HepG2 (cell line): ENCODE results near the gene TOPORS. TPM values are rescaled to one million over a fixed set of nuclear protein-coding genes. Genes with fewer than 3 reads are reported as not detected.
A peak's percentile ranks its signal among the peaks of the same experiment; 100 is the strongest.

Experiments used
- BRCA1 ChIP-seq: sonication (generic); formaldehyde crosslinking; IDR thresholded peaks from 2 replicates; pipeline ENCODE4 v1.4.0; 2020; ENCODE audit warnings: missing genetic modification reagents
- CBX5 ChIP-seq: sonication (generic); formaldehyde crosslinking; IDR thresholded peaks from 2 replicates; pipeline ENCODE4 v1.4.0; 2020; ENCODE audit warnings: missing genetic modification reagents, borderline replicate concordance
- CCDC6 ChIP-seq: sonication (generic); formaldehyde crosslinking; IDR thresholded peaks from 2 replicates; pipeline ENCODE4 v1.8.1; 2022; ENCODE audit warnings: mild to moderate bottlenecking, missing genetic modification reagents, moderate library complexity
- CTCF ChIP-seq: sonication (generic); formaldehyde crosslinking; IDR thresholded peaks from 2 replicates; pipeline ENCODE4 v1.5.0; 2020; ENCODE audit warnings: mild to moderate bottlenecking, missing genetic modification reagents, moderate library complexity
- GLMP ChIP-seq: sonication (generic); formaldehyde crosslinking; IDR thresholded peaks from 2 replicates; pipeline ENCODE4 v1.9.0; 2021; ENCODE audit warnings: missing genetic modification reagents, mild to moderate bottlenecking, borderline replicate concordance
- IRF9 ChIP-seq: sonication (generic); formaldehyde crosslinking; IDR thresholded peaks from 2 replicates; pipeline ENCODE4 v1.8.0; 2022; ENCODE audit warnings: missing genetic modification reagents, mild to moderate bottlenecking, borderline replicate concordance
- LRRFIP1 ChIP-seq: sonication (generic); formaldehyde crosslinking; conservative IDR thresholded peaks from 2 replicates; pipeline ENCODE4 v1.4.0; 2020; ENCODE audit warnings: missing genetic modification reagents
- MIER2 ChIP-seq: IDR thresholded peaks from 2 replicates; pipeline ENCODE4 v1.6.1; 2016; ENCODE audit warnings: missing biosample characterization, missing genetic modification reagents
- MLX ChIP-seq: IDR thresholded peaks from 2 replicates; pipeline ENCODE4 v1.6.1; 2016
- PBX2 ChIP-seq: IDR thresholded peaks from 2 replicates; pipeline ENCODE4 v1.6.1; 2016; ENCODE audit warnings: control low read depth
- RNF219 ChIP-seq: sonication (generic); formaldehyde crosslinking; IDR thresholded peaks from 2 replicates; pipeline ENCODE4 v1.5.0; 2020; ENCODE audit warnings: mild to moderate bottlenecking, missing genetic modification reagents
- SRSF9 ChIP-seq: fragments of 200-400 bp; formaldehyde crosslinking; IDR thresholded peaks from 2 replicates; pipeline ENCODE4 v1.6.1; 2018; ENCODE audit warnings: borderline replicate concordance, mild to moderate bottlenecking, low read depth, low read length; ENCODE audit not compliant: insufficient read depth, poor library complexity, severe bottlenecking
- U2AF1 ChIP-seq: fragments of 200-400 bp; formaldehyde crosslinking; optimal IDR thresholded peaks from 2 replicates; pipeline ENCODE3; 2017; ENCODE audit warnings: mild to moderate bottlenecking, low read depth, low read length
- ZFP90 ChIP-seq: sonication (generic); formaldehyde crosslinking; IDR thresholded peaks from 2 replicates; pipeline ENCODE4 v1.8.0; 2022; ENCODE audit warnings: missing genetic modification reagents, mild to moderate bottlenecking, inconsistent platforms, borderline replicate concordance
- ZNF121 ChIP-seq: sonication (generic); formaldehyde crosslinking; IDR thresholded peaks from 2 replicates; pipeline ENCODE4 v1.5.0; 2020; ENCODE audit warnings: mild to moderate bottlenecking, missing genetic modification reagents
- ZNF598 ChIP-seq: sonication (generic); formaldehyde crosslinking; IDR thresholded peaks from 2 replicates; pipeline ENCODE4 v1.5.1; 2020; ENCODE audit warnings: mild to moderate bottlenecking, missing genetic modification reagents, borderline replicate concordance
- ZNF747 ChIP-seq: sonication (generic); formaldehyde crosslinking; IDR thresholded peaks from 2 replicates; pipeline ENCODE4 v1.8.1; 2023; ENCODE audit warnings: missing genetic modification reagents, mild to moderate bottlenecking, borderline replicate concordance
- polyA plus RNA-seq, 8 experiments: library from polyadenylated mRNA; depleted of rRNA in 3 of 8; stranded (reverse) in 7 of 8; unstranded in 1 of 8; fragments of >200 nt; fragmentation: Illumina TruSeq in 4 of 8; extraction: Trizol in 4 of 8; gene quantifications; 2 replicates each; pipeline versions ENCODE4 v1.2.1 to v1.2.3, GENCODE V29; 2011 to 2016; ENCODE audit warnings: low read depth in 4 of 8, missing spikeins in 1 of 8, mixed read lengths in 1 of 8; ENCODE audit not compliant: insufficient read depth in 1 of 8
- total RNA-seq, 5 experiments: library from RNA; depleted of rRNA; stranded (reverse); fragments of >200 nt; fragmentation: Illumina TruSeq; extraction: Trizol; gene quantifications; 2 replicates each; pipeline ENCODE4 v1.2.3, GENCODE V29; 2016; ENCODE audit warnings: low read depth in 1 of 5

The TOPORS gene
- total and polyA plus RNA-seq, 2 of the 13 experiments (the other 11 are each of a cell fraction or from before 2014, with no cell fraction given): 6.8 to 19.6 TPM

GRCh38 chr9:32572900-32573523, 20.6 kb upstream of the TOPORS start, which contains the start of gene NDUFB6 (continued):
- TF ChIP-seq LRRFIP1 (no peak; the same call in 1 of the 2 replicates), MLX (CRISPR knock-in tag) (no peak), SRSF9 (no peak), MIER2 (CRISPR knock-in tag) (no peak), CBX5 (CRISPR knock-in tag) (no peak; the same call in 1 of the 2 replicates), IRF9 (CRISPR knock-in tag) (peak; percentile 69; the same call in 1 of the 2 replicates), GLMP (CRISPR knock-in tag) (no peak), BRCA1 (CRISPR knock-in tag) (no peak; the same call in 1 of the 2 replicates), ZNF598 (no peak; the same call in 1 of the 2 replicates), ZNF121 (CRISPR knock-in tag) (no peak), PBX2 (CRISPR knock-in tag) (no peak), ZNF747 (CRISPR knock-in tag) (peak; percentile 86; the same call in 1 of the 2 replicates), U2AF1 (no peak), CCDC6 (CRISPR knock-in tag) (0 out of 2 replicates have a peak, but pooled peaks have one; percentile 77), CTCF (CRISPR knock-in tag) (no peak), ZFP90 (CRISPR knock-in tag) (no peak), RNF219 (CRISPR knock-in tag) (no peak)
